ENCODE data around the gene KAZN.
"Not testable (repeated sequence)": the region's sequence is repeated elsewhere in the genome, so short reads cannot be mapped to it uniquely, and the experiment has no call there.

Gene KAZN

DNA sequence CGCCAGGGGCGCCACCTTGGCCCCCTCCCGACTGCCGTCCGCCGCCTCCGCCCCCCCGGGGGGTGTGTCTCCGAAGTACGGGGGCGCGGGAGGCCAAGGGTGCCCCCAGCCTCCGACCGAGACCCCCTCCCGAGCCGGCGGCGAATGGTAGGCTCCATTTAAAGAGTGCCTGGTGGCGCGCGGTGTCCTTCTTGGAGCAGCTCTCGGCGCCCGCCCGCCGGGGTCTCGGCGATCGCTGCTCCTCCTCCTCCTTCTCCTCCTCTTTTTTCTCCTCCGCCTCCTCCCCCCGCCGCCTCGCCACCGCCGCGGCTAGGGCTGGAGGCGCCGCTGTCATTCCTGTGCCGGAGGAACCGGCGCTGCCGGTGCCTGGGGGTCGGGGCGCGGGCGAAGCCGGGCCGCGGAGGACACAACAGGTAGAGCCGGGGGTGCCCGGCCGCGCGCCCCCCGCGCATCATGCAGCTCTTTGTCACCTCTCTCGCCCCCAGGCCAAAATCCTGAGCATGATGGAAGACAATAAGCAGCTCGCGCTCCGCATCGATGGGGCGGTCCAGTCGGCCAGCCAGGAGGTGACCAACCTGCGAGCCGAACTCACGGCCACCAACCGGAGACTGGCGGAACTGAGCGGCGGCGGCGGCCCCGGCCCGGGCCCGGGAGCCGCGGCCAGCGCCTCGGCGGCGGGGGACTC, at the start of gene KAZN:
Gene KAZN (plus strand): TSS at position 188 of the 685 bp plus-strand sequence.
- no peak for DNase-seq (ENCODE audit: low read depth in 3 of 3)

DNA sequence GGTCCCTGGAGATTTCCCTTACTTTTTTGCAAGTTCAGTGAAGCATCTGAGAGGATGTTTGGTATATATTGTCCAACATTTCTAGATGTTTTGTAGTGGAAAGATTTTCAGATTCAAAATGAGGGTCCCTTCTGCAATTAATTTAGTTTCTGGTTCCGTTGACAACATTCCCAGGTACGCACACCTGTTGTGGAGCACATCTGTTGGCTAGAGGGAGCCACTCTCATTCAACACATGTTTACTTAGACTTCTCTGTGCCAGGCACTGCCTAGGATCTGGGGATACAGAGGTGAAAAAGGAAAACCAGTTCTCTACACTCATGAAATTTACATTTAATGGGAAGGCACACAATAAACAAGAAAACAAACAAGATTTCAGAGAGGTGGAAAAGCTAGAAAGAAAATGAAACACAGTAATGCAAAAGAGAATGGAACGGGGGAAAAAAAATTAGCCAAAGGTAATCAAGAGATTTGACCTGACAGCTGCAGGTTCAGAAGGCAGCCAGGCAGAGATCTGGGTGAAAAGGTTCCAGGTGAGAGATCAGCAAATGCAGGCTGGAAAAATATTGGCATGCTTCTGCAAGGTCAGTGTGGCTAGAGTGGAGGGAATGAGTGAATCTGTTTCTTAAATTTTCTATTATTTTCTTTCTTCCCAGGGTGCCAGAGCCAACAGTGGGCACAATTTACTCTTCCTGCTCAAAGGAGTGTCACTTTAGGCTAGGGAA, 48.4 kb upstream of the KAZN start:
- DNase-seq (ENCODE audit: low read depth in 3 of 3): no peak

DNA sequence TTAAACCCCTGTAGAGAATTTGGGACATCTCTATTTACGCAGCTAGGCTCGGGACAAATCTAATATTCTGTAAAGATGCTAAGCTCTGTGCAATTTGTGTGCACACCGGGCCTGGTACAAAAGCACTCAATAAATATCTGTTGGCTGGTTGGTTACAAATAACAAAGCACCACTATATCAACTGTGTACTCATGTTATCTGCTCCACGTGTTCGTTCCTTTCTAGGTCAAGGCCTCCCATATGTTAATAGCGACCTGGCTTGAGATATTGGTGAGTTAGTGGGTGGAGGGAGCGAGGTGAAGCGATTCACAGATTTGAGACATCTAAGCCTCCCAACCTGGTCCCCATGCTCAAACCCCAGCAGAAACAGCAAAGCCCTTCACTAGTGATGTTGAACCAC, 47.1 kb upstream of the KAZN start:
- DNase-seq (ENCODE audit: low read depth in 3 of 3): no peak

DNA sequence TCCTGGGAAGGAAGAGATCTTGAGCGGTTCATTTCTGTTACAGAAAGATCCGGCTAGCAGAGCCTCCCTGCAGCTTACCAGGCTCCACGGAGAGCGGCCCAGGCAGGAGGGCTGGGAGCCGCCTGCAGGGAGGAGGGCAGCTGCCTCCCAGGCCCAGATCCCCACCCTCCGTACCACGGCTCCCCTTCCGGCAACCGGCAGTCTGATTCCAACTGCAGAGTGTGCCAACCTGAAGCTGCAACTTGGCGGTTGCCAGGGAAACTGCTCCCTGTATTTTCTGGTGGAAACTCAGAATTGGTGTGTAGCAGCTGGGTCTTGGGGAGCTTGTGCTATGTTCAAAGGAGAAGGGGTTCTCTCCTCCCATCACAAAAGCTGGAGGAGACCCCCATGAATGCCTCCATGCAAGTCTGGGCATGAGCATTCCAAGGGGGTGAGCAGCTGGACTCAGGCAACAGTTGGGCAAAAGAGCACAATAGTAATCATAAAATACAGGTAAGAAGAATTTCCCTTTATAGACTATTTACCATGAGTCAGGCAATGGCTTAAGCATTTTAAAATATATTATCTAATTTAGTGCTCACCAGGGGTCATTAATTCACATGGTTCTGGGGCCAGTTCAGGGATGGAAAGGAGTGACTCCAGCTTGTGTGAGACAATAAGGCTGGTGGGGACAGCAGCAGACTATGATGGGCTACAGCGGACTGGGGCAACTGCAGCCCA, 46.1 kb upstream of the KAZN start:
- DNase-seq (ENCODE audit: low read depth in 3 of 3): no peak

DNA sequence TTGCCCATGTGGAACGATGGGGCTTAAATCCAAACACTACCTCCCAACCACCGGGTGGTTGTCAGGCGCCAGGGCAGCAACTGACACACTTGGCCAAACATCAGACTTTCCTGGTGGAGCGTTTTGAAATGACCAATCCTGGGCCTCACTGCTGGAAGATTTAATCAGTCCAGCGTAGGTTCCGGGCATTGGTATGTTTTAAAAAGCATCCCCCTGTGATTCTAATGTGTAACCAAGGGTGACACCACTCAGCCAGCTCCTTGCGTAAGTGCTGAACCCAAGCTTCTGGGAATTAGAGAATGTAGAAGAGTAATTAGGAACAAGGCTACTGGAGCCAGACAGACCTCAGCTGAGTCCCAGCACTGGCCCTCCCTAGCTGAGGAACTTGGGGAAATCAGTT, 44.8 kb upstream of the KAZN start:
- DNase-seq (ENCODE audit: low read depth in 3 of 3): no peak

DNA sequence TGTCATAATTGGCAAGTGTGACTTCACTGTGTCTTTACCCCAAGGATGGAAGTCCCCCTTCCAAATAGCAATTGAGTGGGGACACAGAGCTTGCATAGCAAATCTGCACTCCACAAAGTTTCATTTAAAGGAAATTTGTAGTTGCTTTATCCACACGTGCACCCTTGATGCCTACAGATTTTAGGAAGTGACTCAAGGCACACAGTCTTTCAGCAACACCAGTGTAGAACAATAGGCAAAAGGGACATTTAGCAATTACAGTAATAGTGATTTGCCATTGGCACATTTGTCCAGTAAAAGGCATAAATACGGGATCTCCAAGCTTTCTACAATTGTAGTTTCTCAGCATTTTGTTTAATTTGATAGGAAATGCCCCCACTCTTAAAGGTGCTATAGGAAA, 43.4 kb upstream of the KAZN start:
- no peak for DNase-seq (ENCODE audit: low read depth in 3 of 3)

DNA sequence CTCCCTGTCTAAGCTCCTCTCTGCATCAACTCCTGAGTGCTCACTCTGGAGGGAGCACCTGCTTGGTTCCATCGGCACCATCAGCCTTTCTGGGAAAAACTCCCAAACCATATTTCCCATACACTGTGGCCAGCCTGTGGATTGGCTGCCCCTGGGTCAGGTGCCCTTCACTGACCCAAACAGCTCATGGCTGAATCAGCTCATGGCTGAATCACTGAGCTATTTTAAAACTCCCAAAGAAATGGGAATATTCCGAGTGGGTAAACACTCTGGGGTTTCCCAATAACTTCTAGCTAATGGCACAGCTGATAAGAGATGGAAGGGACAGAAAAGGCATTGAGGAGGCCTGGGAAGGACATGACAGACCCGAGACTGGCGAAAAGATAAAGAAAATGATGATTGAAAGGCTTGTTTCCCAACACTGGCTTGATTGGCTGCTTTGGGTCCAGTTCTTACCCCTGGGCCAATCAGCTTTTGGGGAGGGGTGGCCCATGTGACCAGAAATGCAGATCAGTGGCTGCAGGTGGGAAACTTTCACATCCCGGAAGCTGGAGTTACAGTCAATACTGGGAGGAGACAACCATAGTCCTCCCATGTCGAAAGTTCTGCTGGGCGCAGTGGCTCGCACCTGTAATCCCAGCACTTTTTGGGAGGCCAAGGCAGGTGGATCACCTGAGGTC, 37.3 kb upstream of the KAZN start:
- no peak for DNase-seq (ENCODE audit: low read depth in 3 of 3)

DNA sequence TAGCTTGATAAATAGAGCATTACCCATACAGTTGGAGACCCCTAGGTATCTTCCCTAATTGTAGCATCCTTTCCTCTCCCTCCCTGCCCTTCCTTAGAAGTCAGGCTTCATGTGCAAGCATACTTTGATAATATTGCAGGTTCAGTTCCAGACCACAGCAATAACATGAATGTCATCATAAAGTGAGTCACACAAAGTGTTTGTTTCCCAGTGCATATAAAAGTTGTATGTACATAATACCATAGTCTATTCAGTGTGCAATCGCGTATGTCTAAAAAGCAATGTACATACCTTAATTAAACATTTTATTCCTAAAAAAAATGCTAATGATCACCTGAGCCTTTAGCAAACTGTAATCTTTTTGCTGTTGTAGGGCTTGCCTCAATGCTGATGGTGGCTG, 33.4 kb upstream of the KAZN start:
- DNase-seq (ENCODE audit: low read depth in 3 of 3): no peak

DNA sequence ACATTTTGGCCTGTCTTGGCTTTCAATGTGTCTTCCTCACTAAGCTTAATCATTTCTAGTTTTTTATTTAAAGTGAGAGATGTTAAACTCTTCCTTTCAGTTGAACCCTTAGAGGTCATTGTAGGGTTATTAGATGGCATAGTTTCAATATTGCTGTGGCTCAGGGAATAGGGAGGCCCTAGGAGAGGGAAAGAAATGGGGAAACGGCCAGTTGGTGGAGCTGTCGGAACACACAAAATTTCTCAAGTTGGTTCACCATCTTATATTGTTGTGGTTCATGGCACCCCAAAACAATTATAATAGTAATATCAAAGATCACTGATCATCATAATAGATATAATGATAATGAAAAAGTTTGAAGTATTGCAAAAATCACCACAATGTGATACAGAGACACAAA, 31.4 kb upstream of the KAZN start:
- no peak for DNase-seq (ENCODE audit: low read depth in 3 of 3)

DNA sequence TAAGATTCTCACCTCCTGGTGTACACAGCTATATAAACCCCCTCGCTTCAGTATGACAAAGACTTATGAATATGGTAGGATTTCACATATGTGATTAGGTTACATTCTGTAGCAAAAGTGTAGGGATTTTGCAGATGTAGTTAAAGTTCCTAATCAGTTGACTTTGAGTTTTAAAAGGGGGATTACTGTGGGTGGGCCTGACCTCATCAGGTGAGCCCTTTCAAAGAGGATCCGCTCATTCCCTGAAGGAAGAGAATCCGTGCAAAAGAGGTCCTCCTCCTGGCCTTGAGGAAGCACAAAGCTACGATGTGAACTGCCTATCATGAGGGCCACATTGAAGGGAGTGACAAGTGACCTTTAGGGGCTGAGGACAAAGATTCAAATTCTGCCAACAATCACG, 30.6 kb upstream of the KAZN start:
- no peak for DNase-seq (ENCODE audit: low read depth in 3 of 3)

DNA sequence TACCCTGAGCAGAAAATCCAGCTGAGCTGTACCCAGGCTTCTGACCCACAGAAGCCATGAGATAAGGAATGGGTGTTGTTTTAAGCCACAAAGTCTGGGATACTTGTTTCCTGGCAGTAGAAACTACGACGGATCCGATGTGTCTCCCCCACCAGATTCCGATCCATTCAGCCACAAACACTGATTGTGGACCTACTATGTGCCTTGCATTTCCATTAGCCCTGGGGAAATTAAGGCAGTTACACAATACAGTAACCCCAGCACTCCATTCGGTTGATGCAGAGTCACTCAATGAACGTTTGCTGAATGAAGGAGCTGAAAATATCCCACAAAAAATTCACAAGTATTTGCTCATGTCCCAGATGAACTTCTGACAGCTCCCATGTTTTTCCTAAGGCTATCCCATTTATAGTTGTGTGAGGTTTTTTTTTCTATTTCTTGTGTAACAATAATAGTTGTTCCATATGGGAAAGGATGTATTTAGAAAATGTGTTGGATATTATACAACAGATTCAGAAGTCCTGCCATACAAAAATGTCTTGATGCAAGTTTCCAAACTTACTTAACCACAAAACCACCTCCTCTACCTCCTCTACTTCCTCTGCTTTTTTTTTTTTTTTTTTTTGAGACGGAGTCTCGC, 29.6 kb upstream of the KAZN start:
- no peak for DNase-seq (ENCODE audit: low read depth in 3 of 3)

DNA sequence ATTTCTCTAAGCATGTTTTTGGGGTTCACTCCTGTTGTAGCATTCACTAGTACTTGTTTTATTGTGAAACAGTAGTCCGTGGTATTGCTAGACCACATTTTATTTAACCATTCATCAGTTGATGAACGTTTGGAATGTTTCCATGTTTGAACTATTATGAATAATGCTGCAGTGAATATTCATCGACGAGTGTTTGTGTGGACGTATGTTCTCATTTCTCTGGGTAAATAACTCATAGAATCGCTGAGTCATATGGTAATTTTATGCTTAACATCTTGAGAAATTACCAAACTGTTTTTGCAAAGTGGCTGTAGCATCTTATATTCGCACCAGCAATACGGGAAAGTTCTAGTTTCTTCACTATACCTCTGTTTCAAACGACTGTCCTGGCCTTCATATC, 28.0 kb upstream of the KAZN start:
- DNase-seq (ENCODE audit: low read depth in 3 of 3): no peak

DNA sequence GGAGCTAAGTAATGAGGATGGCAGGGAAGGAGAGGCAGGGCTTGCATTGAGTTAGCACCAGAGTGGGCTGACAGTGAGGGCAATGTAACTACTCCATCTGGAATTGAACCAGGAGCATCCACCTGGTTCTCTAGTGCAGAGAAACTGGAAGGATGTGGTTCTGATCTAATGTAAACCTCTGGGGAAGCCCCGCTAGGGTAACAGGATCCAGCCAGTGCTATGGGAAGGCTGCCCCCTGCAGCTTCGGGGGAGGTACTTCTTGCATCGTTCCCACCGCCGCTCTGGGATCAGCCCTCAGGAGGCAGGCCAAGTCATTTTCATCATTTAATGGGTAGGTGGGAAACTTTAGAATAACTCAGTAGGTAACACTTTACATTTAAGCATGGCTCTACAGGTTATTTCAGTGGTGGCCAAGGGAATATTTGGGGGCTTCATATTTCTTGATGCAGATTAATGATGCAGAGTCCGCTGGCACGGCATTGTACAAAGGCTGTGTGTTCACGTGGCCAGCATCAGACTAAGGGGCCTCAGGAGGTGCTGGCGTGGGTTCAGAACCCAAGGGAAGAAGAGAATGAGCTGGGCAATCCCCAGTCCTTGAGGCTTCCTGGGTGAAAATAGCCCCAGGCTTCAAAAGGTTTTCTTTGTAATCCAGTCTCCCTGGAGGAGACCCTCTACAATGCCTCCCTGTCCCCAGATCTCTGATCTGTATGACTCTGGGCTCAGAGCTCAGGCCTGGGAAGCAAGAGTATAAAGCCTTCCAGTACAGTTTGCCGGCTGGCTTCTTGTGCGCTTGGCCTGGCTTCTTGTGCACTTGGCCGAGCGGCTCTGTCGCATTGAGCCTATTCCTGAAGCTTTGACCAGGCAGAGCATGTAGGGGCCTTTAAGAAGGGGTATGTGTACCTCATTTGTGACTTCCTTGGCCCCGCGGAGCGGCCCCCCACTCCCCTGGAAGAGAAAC, 26.4 kb upstream of the KAZN start:
- no peak for DNase-seq (ENCODE audit: low read depth in 3 of 3)

DNA sequence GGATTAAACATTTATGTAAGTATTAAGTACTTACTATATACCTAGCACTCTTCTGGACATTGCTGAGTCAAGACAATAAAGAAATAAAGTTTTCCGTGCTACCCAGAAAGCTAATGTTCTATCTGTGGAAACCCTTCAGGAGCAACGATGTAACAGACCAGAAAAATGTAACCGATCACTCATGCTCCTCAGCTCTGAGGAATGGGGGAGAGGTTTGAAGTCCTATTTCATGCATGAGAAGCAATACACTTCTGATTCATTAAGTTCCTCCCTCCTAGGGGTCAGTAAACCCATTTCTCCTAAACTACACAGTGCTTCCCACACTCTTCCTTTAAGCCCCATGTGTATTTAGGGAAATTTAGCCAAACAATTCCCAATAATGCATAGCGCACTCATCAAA, 25.6 kb upstream of the KAZN start:
- DNase-seq (ENCODE audit: low read depth in 3 of 3): no peak

DNA sequence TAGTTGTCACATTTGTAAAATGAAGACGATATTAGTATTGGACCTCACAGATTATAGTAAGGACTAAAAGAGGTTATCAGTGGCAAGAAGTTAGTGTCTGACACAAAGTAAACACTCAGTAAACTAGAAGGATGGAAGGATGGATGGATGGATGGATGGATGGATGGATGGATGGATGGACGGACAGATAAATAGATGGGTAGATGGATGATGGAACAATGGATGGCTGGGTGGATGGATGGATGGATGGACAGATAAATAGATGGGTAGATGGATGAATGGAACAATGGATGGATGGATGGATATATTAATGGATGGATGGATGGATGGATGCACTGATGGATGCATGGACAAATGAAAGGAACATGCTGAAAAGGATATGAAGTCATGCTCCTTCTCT, 22.3 kb upstream of the KAZN start:
- DNase-seq (ENCODE audit: low read depth in 3 of 3): no peak

DNA sequence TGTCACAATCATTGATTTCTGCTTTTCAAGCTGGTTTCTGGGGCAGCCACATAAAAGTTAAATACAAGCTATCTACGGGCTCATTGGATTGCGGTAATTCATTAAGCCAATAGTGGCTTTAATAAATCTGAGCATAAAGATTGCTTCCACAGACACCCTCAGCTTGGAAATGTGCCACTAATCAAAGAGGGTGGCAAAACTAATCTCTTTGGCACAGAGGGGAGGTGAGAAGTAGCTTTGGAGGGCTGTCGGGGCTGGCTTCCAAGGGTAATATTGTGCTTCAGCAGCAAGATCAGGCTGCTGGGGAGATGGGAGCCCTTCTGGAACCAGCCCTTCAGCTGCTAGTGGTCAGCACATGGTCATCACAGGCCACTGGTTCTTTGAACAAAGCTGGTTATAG, 21.2 kb upstream of the KAZN start:
- DNase-seq (ENCODE audit: low read depth in 3 of 3): no peak

DNA sequence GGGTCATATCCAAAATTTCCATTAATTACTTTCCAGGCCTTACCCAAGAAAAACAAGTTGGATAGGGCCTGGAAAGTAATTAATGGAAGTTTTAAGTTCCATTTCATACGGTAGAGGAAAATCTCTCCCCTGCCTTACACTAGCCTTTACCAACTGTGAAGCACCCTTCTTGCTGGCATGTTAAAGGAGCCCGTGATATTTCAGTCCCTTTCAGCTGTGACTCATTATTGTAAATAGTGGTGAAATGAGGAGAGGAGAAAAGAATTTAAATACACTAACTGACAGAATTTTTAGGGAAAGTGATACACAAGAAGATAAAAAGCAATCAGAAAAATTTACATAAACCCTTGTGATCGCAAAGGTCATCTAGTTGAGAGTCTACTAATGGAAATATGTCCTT, 20.3 kb upstream of the KAZN start:
- no peak for DNase-seq (ENCODE audit: low read depth in 3 of 3)

DNA sequence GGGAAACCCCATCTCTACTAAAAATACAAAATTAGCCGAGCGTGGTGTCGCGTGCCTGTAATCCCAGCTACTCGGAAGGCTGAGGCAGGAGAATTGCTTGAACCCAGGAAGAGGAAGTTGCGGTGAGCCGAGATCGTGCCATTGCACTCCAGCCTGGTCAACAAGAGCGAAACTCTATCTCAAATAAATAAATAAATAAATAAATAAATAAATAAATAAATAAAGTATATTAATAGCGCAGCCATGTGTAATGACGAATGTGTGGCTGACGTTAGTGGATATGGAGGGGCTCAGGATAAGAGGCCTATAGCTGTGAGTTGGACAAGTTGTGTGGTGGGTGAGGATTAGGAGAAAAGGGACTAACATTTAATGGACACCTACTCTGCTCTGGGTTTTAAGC, 18.2 kb upstream of the KAZN start:
- not testable (repeated sequence) for DNase-seq (ENCODE audit: low read depth in 3 of 3)

DNA sequence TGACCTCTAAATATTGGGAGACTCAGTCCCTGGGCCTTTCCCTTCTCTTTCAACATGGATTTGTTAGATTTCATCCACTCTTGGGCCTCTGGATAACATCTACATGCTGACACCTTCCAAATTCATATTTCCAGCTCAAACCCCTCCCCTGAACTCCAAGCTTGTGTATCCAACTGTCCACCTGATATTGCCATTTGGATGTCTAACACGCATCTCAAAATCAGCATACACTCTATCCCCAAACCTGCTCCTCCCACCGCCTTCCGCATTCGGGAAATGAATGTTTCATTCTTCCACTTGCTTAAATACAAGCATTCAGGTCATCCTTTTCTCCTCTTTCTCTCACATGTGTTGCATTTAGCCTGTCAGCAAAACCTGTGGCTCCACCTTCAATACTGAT, 17.5 kb upstream of the KAZN start:
- no peak for DNase-seq (ENCODE audit: low read depth in 3 of 3)

DNA sequence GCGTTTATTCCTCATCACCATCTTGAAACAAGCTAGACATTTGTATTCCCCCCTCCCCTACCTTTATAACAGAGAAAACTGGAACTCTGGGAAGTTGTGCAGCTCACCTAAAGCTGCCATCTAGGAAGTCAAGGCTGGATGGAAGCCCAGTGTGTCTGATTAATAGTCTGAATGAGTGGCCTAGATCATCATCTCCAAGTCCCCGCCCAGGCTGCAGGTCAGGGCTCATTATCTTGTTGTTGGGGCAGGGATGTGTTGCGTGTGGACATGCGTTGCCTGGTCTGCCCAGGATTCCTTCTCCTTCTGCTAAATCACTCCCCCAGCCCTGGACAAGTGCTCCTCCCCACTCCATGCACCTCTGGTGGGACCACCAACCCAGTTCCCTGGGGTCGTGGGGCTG, 14.7 kb upstream of the KAZN start:
- DNase-seq (ENCODE audit: low read depth in 3 of 3): no peak

DNA sequence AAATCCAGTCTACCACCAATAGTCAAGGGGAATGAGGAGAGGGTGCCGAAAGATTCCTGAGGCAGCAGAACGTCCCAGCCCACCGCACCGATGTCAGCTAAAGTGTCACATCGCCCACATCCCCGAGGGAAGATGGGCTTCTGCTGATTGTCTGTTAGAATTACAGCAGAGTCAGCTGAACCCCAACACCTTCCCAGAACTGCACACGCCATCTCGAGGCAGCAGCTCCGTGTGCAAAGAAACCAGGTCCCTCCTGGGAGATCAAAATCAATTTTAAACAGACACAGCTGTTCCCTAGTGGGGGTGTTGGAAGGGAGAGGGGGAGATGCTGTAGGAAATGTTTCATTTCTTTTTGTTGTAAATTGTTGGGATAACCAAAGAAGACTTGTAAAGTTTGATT, 12.8 kb upstream of the KAZN start:
- no peak for DNase-seq (ENCODE audit: low read depth in 3 of 3)

Measured in stimulated activated CD4-positive, alpha-beta T cell treated with anti-CD3 and anti-CD28 coated beads, TNF-alpha, amount 100 ng/mL, for 24 hours (primary cell).